HG02852 (cell line): ENCODE results near the gene ISG15.
A peak's percentile ranks its signal among the peaks of the same experiment; 100 is the strongest.

Source experiments
- ATAC-seq: cut with Tn5 transposase; IDR thresholded peaks from one replicate; pipeline ENCODE4 v1.9.1; 2021; ENCODE audit warnings: mild to moderate bottlenecking, moderate library complexity; ENCODE audit not compliant: unreplicated experiment

ISG15 gene

GRCh38 chr1:1013105-1013921, at the start of gene ISG15:
TSS of gene ISG15 (plus strand) at chr1:1013497. CDS start at chr1:1013574, 77 bp downstream.
- peak; percentile 76 for ATAC-seq

DNA sequence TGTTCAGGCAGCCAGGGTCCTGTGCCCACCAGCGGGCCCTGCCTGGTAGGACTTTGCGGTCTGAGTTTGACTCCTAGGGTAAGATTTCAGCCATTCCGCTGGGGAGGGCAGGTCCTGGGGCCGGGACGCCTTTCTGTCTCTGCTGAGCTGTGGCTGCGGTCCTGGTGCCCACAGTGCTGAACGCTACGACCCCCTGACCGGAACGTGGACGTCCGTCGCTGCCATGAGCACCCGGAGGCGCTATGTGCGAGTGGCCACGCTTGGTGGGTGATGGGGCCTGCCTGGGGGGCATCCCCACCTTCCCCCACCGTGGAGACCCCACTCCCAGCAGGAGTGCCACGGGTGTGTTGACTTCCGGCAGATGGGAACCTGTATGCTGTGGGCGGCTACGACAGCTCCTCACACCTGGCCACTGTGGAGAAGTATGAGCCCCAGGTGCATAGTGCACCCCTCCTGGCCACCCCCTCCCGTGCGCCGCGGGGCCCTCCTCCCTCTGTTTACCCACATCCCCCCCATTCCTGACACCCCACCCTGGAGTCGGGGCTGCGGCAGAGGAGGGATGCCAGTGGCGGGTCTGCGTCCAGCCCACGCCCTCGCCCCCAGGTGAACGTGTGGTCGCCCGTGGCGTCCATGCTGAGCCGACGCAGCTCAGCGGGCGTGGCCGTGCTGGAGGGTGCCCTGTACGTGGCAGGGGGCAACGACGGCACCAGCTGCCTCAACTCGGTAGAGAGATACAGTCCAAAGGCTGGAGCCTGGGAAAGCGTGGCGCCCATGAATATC, 49.4 kb upstream of the ISG15 start:
- ATAC-seq = no peak

- no peak for ATAC-seq
Measured at GRCh38 chr1:964691-965525, 48.4 kb upstream of the ISG15 start.

GRCh38 chr1:965526-966134, 47.7 kb upstream of the ISG15 start:
- no peak for ATAC-seq

DNA sequence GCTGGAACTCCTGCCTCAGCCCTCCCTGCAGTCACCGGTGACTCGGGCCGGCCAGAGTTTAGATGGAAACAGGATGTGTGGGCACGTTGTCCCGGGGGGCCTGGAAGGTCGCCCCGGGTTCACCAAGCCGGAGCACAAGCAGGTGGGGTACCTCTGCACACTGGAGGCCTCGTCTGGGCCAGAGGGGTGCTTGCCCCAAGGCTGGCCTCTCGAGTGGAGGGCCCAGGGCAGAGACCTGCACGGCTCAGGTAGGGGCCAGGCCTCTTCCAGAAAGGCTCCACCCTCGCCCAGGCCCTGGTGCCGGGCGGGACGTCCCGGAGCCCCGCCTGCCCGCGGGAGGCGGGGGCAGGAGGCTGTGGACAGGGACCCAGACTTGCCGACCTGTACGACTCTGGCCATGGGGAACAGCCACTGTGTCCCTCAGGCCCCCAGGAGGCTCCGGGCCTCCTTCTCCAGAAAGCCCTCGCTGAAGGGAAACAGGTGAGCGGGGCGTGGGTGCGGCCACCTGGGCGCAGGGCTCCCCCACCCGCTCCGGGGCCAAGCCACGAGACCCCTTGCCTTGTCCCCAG, 47.1 kb upstream of the ISG15 start, which contains the start of gene PLEKHN1:
Gene PLEKHN1, plus strand, starts transcription at position 348 of the 569 bp plus-strand sequence. Its CDS starts 50 bp downstream, at position 398.
- peak; percentile 34 for ATAC-seq

GRCh38 chr1:966704-967300, 46.5 kb upstream of the ISG15 start:
- ATAC-seq = peak; percentile 75

- no peak for ATAC-seq
Measured at GRCh38 chr1:967466-968343, 45.6 kb upstream of the ISG15 start.

DNA sequence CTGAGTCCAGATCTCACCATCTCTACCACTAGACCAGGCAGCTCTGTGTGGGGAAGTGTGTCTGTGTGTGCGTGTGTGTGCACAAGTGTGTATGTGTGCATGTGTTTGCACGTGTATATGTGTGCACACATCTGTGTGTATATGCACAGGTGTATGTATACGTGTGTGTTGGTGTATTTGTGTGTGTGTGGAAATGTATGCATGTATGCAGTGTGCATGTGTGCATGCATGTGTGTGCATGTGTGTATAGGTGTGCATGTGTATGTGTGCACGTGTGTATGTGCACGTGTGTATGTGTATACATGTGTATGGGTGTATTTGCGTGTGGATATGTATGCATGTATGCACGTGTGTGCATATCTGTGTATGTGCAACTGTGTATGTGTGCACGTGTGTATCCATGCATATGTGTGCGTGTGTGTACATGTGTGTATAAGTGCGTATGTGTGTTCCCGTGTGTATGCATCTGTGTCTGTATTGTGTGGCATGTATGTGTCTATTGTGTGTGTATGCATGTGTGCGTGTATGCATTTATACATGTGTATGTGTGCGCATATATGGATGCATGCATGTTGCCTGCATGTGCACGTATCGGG, 43.9 kb upstream of the ISG15 start:
- no peak for ATAC-seq

- ATAC-seq = no peak
Measured at GRCh38 chr1:970242-970972, 42.9 kb upstream of the ISG15 start.

DNA sequence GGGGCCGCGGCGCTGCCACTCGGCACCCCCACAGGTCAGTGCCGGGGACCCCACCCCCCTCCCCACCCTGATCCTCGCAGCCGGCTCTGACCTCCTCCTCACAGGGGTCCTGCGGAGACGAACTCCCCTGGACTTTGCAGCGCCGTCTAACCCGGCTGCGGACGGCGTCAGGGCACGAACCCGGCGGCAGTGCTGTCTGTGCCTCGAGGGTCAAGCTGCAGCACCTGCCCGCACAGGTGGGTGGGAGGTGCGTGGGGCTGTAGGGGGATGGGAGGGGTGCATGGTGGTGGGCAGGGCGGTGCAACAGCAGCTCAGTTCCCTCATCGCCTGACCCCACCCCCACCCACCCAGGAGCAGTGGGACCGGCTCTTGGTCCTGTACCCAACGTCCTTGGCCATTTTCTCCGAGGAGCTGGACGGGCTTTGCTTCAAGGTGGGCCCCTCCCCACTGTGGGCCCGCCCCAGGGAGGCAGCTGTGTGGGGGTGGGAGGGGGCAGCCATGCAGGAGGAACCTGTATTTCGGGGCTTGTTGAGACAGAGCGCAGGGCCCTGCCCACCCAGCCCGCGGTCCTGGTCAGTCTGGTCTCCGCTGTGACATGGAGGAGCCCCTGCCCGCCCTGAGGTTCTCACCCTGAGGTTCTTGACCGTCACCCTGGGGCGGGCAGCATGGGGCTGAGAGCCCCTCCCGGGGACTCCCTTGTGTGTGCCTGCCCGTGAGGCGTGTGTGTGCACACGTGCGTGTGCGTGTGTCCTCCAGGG, 42.1 kb upstream of the ISG15 start:
- no peak for ATAC-seq

GRCh38 chr1:971751-972506, 41.4 kb upstream of the ISG15 start:
- ATAC-seq = no peak

DNA sequence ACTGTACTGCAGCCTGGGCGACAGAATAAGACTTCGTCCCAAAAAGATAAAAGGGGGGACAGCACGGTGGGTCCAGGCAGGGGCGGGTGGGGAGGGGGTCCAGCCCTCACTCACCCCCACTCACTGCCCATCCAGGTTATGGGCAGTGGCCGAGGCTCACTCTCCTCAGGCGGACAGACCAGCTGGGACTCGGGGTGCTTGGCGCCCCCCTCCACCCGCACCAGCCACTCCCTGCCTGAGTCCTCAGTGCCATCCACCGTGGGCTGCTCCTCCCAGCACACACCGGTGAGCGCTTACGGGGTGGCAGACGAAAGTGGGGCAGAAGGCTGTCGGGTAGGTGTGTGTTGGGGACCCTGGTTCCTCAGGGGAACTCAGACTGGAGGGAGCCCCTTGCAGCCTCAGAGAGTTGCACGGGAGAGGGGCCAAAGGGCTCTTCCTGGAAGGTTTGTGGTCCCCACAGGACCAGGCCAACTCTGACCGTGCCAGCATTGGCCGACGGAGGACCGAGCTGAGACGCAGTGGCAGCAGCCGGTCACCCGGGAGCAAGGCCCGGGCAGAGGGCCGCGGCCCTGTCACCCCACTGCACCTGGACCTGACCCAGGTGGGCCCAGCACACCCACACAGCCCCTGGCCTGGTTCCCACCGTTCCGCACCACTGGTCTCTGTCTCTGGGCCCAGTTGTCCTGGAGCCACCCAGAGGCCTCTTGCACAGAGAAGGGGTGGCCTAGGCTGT, 40.4 kb upstream of the ISG15 start:
- no peak for ATAC-seq

GRCh38 chr1:973459-974292, 39.6 kb upstream of the ISG15 start:
- no peak for ATAC-seq

DNA sequence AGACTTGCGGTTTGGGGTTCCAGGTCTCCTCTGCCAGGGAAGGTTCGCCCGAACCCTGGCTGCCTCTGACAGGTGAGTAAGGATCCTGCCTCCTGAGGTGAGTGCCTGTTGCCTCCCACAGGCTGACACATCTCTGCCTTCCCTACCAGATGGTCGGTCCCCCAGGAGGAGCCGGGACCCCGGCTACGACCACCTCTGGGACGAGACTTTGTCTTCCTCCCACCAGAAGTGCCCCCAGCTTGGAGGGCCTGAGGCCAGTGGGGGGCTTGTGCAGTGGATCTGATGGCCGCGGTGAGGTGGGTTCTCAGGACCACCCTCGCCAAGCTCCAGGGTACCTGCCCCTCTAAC, 39.0 kb upstream of the ISG15 start:
- no peak for ATAC-seq
